Stimulated activated memory B cell treated with anti-CD40 and anti-IgM and Interleukin-4, amounts not matched to agents 10 μg/mL and 1 μg/mL and 100 μg/mL, for 72 hours (primary cell): Measurements from ENCODE around the gene R3HDM2.

Experiments
- ATAC-seq: fragments of 150-1000 bp; cut with Tn5 transposase; 2 replicates; pipeline ENCODE4 v1.10.0; 2021
- H3K27ac Mint-ChIP-seq: one replicate; pipeline ENCODE4 v1.8.0; 2022; ENCODE audit warnings: mild to moderate bottlenecking, mixed read lengths
- H3K27me3 Mint-ChIP-seq: one replicate; pipeline ENCODE4 v1.8.0; 2022; ENCODE audit warnings: mixed read lengths
- H3K36me3 Mint-ChIP-seq: one replicate; pipeline ENCODE4 v1.8.0; 2022; ENCODE audit warnings: mixed read lengths
- H3K4me1 Mint-ChIP-seq: one replicate; pipeline ENCODE4 v1.8.0; 2022; ENCODE audit warnings: mixed read lengths
- H3K4me3 Mint-ChIP-seq: one replicate; pipeline ENCODE4 v1.8.0; 2022; ENCODE audit warnings: mild to moderate bottlenecking, moderate library complexity, mixed read lengths
- H3K9me3 Mint-ChIP-seq: one replicate; pipeline ENCODE4 v1.8.0; 2022; ENCODE audit warnings: mixed read lengths

The R3HDM2 gene

GRCh38 chr12:57395121-57395520 lies 35.7 kb downstream of the R3HDM2 start:
- Mint-ChIP-seq H3K9me3 (no peaks in the 10 kb centered on the region), H3K27ac (no peak overlapping the region), H3K4me3 (no peak overlapping the region), H3K4me1 (peaks cover 11% of the 10 kb centered on the region), H3K27me3 (no peaks in the 10 kb centered on the region), H3K36me3 (peaks cover 37% of the 10 kb centered on the region)
- ATAC-seq, result no peak

DNA sequence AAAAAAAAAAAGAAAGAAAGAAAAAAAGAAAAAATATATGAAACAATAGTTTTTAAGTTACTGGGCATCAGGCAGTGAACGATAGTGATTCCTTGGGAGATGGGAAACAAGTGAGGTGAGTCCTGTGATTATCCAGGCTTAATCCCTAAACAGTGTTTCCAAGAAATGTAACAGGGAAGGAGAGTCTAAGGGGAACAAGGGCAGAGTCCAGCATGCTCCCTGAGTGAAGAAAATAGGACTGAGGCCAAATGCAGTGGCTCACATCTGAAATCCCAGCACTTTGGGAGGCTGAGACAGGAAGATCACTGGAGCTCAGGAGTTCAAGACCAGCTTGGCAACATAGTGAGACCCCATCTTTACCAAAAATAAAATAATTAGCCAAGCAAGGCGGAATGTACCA lies 40.7 kb downstream of the R3HDM2 start:
- H3K27me3 Mint-ChIP-seq, result no peaks in the 10 kb centered on the region
- no peak overlapping the region for H3K4me3 Mint-ChIP-seq
- H3K9me3 Mint-ChIP-seq, result no peaks in the 10 kb centered on the region
- H3K4me1 Mint-ChIP-seq, result peaks cover 12% of the 10 kb centered on the region
- no peak for ATAC-seq
- H3K36me3 Mint-ChIP-seq, result peaks cover 50% of the 10 kb centered on the region
- no peak overlapping the region for H3K27ac Mint-ChIP-seq

- H3K4me3 Mint-ChIP-seq, result no peak overlapping the region
- H3K27ac Mint-ChIP-seq, result no peak overlapping the region
- H3K36me3 Mint-ChIP-seq, result peaks cover 43% of the 10 kb centered on the region
- H3K9me3 Mint-ChIP-seq, result no peaks in the 10 kb centered on the region
- no peaks in the 10 kb centered on the region for H3K27me3 Mint-ChIP-seq
- peaks cover 12% of the 10 kb centered on the region for H3K4me1 Mint-ChIP-seq
- no peak for ATAC-seq
Measured at GRCh38 chr12:57389033-57389432, 41.8 kb downstream of the R3HDM2 start.

DNA sequence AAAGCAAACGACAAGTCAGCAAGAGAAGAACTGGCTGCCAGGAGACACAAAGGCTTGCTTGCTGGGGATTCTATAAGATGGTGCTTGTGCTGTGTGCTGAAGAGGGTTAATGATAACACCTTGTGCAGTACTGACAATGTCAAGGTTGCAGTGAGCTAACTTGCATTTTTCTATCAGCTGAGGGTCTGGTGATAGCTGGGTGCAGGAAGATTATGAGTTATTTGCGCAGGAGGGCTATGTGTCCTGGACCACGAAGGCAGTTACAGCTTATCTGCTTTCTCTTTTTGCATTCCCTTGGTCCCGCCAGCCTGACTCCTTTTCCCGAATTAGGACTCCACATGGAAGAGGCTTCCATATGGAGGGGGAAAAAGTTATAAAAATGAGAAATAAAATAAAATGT lies 42.4 kb downstream of the R3HDM2 start:
- peaks cover 37% of the 10 kb centered on the region for H3K36me3 Mint-ChIP-seq
- ATAC-seq, result no peak
- H3K4me3 Mint-ChIP-seq, result no peak overlapping the region
- no peaks in the 10 kb centered on the region for H3K27me3 Mint-ChIP-seq
- H3K4me1 Mint-ChIP-seq, result peaks cover 12% of the 10 kb centered on the region
- H3K9me3 Mint-ChIP-seq, result no peaks in the 10 kb centered on the region
- H3K27ac Mint-ChIP-seq, result no peak overlapping the region

DNA sequence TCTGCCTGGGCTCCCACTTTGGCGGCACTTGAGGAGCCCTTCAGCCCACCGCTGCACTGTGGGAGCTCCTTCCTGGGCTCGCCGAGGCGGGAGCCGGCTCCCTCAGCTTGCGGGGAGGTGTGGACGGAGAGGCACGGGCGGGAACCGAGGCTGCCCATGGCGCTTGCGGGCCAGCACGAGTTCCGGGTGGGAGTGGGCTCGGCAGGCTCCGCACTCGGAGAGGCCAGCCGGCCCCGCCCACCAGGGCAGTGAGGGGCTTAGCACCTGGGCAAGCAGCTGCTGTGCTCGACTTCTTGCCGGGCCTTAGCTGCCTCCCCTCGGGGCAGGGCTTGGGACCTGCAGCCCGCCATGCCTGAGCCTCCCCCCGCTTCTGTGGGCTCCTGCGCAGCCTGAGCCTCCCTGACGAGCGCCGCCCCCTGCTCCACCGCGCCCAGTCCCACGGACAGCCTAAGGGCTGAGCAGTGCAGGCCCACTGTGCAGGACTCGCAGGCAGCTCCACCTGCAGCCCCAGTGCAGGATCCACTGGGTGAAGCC lies 44.6 kb downstream of the R3HDM2 start:
- no peaks in the 10 kb centered on the region for H3K9me3 Mint-ChIP-seq
- H3K27me3 Mint-ChIP-seq, result no peaks in the 10 kb centered on the region
- ATAC-seq, result no peak
- no peak overlapping the region for H3K27ac Mint-ChIP-seq
- peaks cover 35% of the 10 kb centered on the region for H3K36me3 Mint-ChIP-seq
- H3K4me3 Mint-ChIP-seq, result no peak overlapping the region
- H3K4me1 Mint-ChIP-seq, result peaks cover 12% of the 10 kb centered on the region

GRCh38 chr12:57385586-57385985 lies 45.3 kb downstream of the R3HDM2 start:
- peak; percentile 65 for ATAC-seq
- H3K36me3 Mint-ChIP-seq, result peaks cover 38% of the 10 kb centered on the region

GRCh38 chr12:57384478-57384877 lies 46.4 kb downstream of the R3HDM2 start:
- ATAC-seq, result no peak
- Mint-ChIP-seq H3K36me3 (peaks cover 32% of the 10 kb centered on the region), H3K27ac (no peak overlapping the region), H3K9me3 (no peaks in the 10 kb centered on the region), H3K4me1 (peaks cover 12% of the 10 kb centered on the region), H3K27me3 (no peaks in the 10 kb centered on the region), H3K4me3 (no peak overlapping the region)

More at GRCh38 chr12:57385586-57385985, 45.3 kb downstream of the R3HDM2 start:
- Mint-ChIP-seq H3K4me1 (peaks cover 14% of the 10 kb centered on the region), H3K27me3 (no peaks in the 10 kb centered on the region), H3K27ac (peak overlapping the region; percentile 17), H3K9me3 (no peaks in the 10 kb centered on the region), H3K4me3 (no peak overlapping the region)

DNA sequence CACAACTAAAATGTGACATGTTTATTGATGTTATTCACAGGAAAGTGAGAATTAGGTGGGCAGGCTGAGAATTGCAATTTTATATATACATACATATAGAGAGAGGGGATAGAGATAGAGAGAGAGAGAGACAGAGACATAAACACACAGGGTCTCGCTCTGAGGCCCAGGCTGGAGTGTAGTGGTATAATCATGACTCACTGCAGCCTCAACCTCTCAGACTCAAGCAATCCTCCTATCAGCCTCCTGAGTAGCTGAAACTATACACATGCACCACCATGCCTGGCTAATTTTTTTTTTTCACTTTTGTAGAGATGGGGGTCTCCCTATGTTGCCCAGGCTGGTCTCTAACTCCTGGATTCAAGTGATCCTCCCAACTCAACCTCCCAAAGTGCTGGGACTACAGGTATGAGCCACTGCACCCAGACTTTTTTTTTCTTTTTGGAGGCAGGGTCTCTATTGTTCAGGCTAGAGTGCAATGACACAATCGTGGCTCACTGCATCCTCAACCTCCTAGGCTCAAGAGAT lies 49.1 kb downstream of the R3HDM2 start:
- H3K4me3 Mint-ChIP-seq, result no peak overlapping the region
- H3K27me3 Mint-ChIP-seq, result no peaks in the 10 kb centered on the region
- peaks cover 12% of the 10 kb centered on the region for H3K4me1 Mint-ChIP-seq
- peaks cover 20% of the 10 kb centered on the region for H3K36me3 Mint-ChIP-seq
- H3K27ac Mint-ChIP-seq, result no peak overlapping the region
- no peak for ATAC-seq
- no peaks in the 10 kb centered on the region for H3K9me3 Mint-ChIP-seq

DNA sequence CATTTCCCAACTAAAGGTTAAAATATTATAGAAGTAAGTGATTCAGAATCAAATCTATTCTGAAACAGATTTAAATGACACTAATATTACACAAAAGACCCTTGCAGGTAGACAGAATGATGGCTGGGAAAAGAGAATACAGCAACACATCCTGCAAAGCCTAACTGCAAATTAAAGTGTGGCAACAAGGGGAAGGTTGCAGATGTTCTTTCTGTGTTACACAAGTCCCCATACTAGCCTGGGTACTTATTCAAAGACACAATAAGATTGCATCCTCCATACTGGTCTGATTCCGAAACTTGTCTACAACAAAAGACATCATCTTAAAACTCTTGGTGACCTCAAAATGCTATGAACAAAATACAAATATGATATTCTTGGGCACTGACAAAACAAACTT lies 50.5 kb downstream of the R3HDM2 start:
- Mint-ChIP-seq H3K36me3 (peaks cover 15% of the 10 kb centered on the region), H3K9me3 (no peaks in the 10 kb centered on the region), H3K4me1 (peaks cover 12% of the 10 kb centered on the region), H3K27me3 (no peaks in the 10 kb centered on the region), H3K4me3 (no peak overlapping the region), H3K27ac (no peak overlapping the region)
- ATAC-seq, result no peak

GRCh38 chr12:57377103-57377840 lies 53.6 kb downstream of the R3HDM2 start:
- Mint-ChIP-seq H3K27me3 (no peaks in the 10 kb centered on the region), H3K9me3 (no peaks in the 10 kb centered on the region), H3K4me3 (no peak overlapping the region), H3K4me1 (peaks cover 12% of the 10 kb centered on the region), H3K36me3 (peaks cover 21% of the 10 kb centered on the region), H3K27ac (no peak overlapping the region)
- no peak for ATAC-seq

- H3K27me3 Mint-ChIP-seq, result no peaks in the 10 kb centered on the region
- H3K4me3 Mint-ChIP-seq, result no peak overlapping the region
- H3K9me3 Mint-ChIP-seq, result peaks cover 2% of the 10 kb centered on the region
- peaks cover 47% of the 10 kb centered on the region for H3K36me3 Mint-ChIP-seq
- H3K27ac Mint-ChIP-seq, result no peak overlapping the region
- no peak for ATAC-seq
- no peaks in the 10 kb centered on the region for H3K4me1 Mint-ChIP-seq
Measured at GRCh38 chr12:57372233-57372632, 58.6 kb downstream of the R3HDM2 start.

DNA sequence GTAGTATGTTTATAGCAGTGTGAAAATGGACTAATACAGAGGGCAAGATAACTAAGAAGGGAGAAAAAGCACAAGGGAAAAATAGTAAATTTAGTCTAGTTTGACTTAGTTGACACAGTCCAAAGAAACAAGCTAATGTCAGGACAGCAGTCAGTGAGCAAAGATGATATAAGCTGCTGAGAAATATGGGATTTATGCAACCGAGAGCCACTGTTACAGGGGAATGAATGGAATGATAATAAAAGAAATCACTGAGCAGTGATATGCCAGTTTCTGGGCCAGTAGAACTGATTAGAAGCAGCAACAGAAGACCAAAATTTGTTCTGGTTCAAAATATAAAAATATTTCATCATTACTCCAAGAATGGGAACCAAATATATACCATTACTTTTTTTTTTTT lies 60.1 kb downstream of the R3HDM2 start:
- no peak for ATAC-seq
- Mint-ChIP-seq H3K36me3 (peaks cover 62% of the 10 kb centered on the region), H3K9me3 (peaks cover 9% of the 10 kb centered on the region), H3K4me3 (no peak overlapping the region), H3K27ac (no peak overlapping the region), H3K27me3 (no peaks in the 10 kb centered on the region), H3K4me1 (no peaks in the 10 kb centered on the region)

DNA sequence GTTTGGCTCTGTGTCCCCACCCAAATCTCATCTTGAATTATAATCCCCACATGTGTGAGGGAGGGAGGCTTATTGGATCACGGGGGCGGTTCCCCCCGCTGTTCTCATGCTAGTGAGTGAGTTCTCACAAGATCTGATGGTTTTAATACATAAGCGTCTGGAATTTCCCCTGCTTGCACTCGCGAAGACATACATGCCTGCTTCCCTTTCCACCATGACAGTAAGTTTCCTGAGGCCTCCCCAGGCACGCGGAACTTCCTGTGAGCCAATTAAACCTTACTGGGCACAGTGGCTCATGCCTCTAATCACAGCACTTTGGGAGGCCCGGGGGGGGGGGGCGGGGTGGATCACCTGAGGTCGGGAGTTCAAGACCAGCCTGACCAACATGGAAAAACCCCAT lies 60.8 kb downstream of the R3HDM2 start:
- Mint-ChIP-seq H3K4me3 (no peak overlapping the region), H3K27me3 (no peaks in the 10 kb centered on the region), H3K9me3 (peaks cover 9% of the 10 kb centered on the region), H3K27ac (no peak overlapping the region), H3K4me1 (no peaks in the 10 kb centered on the region), H3K36me3 (peaks cover 62% of the 10 kb centered on the region)
- no peak for ATAC-seq

- no peak for ATAC-seq
- Mint-ChIP-seq H3K9me3 (peaks cover 9% of the 10 kb centered on the region), H3K4me3 (no peak overlapping the region), H3K36me3 (peaks cover 62% of the 10 kb centered on the region), H3K27ac (no peak overlapping the region), H3K4me1 (no peaks in the 10 kb centered on the region), H3K27me3 (no peaks in the 10 kb centered on the region)
Measured at GRCh38 chr12:57369202-57369601, 61.6 kb downstream of the R3HDM2 start.

DNA sequence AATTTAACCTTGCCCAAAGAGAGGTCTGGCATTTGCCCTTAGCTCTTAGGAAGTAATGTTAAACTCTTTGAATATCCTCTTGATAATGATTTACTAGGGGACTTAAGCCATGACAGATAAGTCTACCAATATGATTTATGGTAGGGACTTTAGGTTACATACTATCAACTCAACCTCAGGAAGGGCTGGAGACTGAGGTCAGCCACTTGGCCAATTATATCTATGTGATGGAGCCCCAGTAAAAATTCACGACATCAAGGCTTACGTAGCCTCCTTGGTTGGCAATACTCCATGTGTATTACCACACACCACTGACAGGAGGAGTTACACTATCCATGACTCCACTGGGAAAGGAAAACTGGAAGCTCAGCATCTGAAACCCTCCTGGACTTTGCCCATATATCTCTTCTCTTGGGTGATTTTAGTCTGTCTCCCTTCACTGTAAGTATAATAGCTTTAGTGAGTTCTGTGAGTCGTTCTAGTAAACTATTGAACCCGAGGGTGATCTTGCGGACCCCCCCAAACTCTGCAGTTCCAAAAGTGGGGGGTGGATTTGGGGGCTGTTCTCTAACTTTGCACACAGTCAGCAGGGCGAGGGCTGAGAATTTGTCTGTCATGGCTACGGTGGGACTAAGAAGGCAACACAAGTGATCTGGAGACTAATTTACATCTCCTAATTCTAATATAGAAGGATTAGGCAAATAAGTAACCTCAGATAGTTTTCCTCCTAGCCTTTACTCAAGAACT lies 62.3 kb downstream of the R3HDM2 start:
- Mint-ChIP-seq H3K27ac (no peak overlapping the region), H3K27me3 (no peaks in the 10 kb centered on the region), H3K9me3 (peaks cover 9% of the 10 kb centered on the region), H3K4me3 (no peak overlapping the region), H3K4me1 (no peaks in the 10 kb centered on the region), H3K36me3 (peaks cover 62% of the 10 kb centered on the region)
- no peak for ATAC-seq
